NCI-H1092 (cell line): ENCODE data around the gene RYR3.

ENCODE experiments used
- DNase-seq: peaks from one replicate; lab custom pipeline; 2025; lab: John Stamatoyannopoulos, UW

RYR3 gene

GRCh38 chr15:33451385-33451784, 140.6 kb downstream of the RYR3 start:
- no peak for DNase-seq

GRCh38 chr15:33453761-33454160, 143.0 kb downstream of the RYR3 start:
- no peak for DNase-seq

DNA sequence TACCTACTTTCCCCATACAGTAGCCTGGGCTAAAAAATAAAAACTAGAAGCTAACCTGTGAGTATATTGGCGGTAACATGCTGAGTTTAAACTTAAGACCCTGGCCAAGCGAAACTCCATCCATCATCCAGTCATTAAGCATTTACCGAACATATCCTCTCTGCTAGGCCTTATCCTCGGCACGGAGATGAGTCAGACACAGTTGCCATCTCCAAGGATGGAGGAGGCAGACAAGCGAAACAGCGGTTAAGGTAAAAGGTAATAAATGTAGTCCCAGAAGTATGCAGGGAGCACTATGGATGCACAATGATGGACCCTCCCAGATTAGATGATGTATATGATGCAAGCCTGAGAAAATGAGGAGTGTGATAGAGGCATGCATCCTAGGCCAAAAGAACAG, 143.6 kb downstream of the RYR3 start:
- no peak for DNase-seq

DNA sequence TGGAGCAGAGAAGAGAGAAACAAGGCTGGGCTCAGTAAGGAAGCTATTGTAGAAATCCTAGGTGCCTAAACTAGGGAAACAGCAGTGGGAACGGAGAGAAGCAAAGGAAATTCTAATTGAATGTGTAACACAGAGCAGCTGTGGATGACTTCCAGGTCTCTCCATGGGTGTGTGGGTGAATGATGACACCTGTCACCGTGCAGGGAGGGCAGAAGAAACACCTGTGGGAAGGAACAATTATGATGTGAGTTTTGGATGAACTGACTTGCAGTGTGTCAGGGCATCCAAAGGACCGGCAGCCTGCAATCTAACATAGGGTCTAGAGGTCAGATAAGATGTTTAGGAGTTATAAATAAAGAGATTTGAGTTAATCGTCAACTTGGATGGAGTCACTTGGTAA, 144.2 kb downstream of the RYR3 start:
- DNase-seq, result no peak

GRCh38 chr15:33458421-33458820, 147.7 kb downstream of the RYR3 start:
- DNase-seq, result no peak

DNA sequence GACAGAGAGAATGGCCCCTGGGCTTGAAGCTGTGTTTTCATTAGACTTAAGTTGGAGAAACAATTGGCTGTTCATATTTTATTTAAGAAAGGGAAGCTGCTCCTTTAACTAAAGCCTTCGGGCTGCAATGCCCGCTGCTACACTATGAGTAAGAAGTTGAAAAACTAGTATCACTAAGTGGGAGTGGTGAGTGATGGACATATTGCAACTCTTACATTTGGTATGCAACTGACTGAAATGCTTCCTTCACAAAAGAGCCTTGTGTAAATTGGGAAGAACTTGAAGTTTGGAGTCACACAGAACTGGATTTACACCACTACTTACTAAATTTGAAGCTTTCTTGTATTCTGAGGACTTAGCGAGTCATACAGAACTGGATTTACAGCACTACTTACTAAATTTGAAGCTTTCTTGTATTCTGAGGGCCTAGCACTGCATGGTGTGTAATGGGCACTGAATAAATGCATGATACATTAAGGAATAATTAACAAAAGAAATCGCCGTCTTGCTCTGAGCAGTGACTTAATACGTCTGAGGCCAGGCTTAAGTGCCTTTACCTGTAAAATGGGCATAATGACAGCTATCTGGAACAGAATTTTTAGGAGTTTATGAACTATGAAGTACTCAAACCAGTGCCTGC, 149.5 kb downstream of the RYR3 start:
- no peak for DNase-seq

- DNase-seq, result no peak
These were observed 150.9 kb downstream of the RYR3 start for GRCh38 chr15:33461671-33462070.

DNA sequence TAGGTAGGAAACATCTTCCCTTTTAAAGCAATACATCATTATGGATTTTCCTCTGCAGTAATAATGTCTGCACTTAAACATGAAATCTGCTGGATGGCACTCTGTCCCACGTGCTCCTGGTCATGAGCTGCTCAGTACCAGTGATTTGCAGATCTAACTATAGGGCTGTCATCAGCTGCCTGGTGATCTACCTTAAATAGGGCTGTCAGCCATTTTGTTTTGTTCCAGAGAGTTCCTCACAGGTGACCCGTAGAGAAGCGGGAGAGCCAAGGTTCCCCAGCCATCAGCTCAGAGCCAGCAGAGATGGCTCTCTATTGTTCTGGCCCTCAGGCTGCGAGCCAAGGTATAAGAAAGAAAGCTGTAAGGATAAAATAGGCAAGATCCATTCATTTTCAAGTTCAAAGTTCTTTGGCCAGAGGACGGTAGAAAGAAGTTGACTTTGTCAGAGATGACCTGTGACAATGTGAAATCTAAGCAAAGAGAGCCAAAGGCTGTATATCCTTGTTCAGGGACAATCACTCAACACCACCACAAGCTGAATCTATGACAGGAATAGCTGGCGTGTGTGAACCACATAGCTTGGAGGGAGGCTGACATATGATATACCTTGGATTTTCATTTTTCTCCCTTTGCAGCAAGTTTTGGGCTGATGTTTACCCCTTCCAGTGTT, 156.5 kb downstream of the RYR3 start:
- no peak for DNase-seq

DNA sequence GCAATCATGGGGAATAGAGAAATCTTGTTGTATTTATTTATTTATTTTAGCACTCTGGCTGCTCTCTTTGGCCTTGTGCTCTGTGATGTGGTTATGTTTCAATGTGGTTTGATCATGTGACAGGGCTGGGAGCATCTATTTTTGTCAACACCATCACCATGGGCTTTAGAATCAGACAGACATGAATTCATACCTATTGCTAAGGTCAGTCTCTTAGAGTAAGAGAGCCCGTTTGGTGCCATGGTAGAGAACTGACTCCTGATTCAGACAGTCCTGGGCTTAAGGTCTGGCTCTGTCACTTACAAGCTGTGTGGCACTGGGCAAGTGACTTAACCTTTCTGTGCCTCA, 157.0 kb downstream of the RYR3 start:
- no peak for DNase-seq

GRCh38 chr15:33468740-33469139, 158.0 kb downstream of the RYR3 start:
- no peak for DNase-seq

DNA sequence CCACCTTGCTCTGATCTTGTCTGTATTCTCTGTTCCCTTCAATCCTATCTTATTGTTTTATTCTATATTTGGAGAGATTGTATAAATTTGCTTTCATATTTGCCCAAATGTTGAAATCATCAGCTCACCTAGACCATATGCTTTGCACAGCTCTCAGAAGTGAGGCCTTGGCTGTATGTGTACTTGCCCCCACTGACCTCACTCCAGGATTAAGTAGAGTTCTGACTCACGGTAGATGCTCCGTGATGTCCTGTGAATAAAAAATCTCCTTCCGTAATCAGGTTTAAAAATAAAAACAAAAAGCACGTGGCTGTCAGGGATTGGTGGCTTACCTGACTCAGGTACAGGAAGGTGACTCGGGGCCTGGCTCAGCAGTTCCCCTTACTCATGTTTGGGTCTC, 162.2 kb downstream of the RYR3 start:
- DNase-seq, result no peak

DNA sequence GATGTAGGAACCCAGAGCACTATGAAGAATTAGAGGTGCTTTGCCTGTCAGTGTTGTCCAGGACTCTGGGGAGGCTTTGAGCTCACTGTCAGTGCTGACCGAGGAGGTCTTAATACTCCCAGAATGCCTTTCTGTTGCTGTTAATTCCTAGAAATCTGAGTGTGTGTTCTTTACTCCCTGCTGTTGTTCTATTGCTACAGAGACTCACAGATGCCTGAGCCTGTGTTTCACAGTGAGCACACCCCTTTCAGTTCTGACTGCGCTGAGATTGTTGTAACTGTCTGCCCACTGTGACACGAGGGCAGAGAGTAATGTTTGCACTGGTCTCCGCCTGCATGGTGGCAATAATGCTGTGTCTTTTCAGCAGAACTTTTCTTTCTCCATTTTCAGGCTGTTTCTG, 162.9 kb downstream of the RYR3 start:
- no peak for DNase-seq

DNA sequence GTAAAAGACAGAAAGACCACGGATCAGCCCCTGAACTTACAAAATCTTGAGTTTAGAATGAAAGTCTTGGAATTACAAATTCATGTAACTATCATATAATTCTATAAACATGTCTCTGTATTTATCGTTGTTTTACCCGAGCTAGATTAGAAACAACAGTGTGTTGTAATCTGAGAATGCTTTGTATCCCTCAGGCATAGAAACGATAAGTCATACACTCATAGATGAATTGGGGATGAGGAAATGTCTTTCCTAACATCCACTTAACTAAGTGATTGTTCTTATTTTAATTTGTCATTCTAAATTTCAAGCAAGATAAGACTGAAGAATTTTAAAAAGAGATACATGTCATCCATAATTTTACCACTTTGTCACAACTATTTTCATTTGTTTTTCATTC, 165.3 kb downstream of the RYR3 start:
- DNase-seq, result no peak

DNA sequence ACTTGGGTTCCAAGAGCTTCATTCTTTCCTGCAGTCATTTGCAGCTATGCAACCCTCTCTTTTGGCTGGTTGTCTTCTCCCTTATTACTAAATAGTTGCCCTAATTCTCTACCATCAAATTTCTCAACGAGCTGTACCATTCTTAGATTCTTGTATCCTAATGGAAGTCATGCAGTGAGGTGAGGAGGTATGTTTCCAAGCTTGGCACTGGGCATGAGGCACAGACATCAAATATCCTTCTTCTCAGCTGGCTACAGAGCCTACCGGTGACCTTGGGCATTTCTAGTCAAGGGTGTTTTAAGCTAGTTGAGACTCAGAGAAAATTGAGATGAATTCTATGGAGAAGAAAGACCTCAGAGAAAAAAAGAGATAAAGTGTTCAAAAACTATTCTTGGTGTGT, 166.1 kb downstream of the RYR3 start:
- no peak for DNase-seq

DNA sequence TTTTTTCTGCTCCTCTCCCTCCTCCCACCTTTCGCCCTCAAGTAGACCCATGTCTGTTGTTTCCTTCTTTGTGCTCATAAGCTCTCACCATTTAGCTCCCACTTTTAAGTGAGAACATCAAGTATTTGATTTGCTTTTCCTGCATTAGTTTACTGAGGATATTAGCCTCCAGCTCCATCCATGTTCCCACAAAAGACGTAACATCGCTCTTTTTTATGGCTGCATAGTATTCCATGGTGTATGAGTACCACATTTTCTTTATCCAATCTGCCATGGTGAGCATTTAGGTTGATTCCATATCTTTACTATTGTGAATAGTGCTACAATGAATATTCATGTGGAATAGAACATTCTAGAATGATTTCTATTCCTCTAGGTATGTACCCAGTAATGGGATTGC, 178.6 kb downstream of the RYR3 start:
- DNase-seq, result no peak

DNA sequence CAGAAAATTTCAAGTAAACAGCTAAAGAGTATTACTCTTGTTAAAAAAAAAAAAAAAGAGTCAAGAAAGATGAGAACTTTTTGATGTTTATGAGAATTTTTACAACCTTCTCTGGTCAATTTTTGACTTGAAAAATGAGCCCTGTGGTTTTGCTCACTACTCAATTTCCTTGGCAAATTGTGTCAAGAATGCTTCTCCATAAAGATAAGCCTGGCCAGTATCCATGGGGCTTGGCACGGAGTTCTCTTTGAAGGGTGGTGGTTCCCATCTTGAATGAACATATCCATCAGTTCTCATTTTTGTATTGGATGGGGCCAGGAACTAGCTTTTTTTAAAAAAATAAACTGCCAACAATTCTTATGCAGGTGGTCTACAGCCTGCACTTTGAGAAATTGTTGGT, 179.9 kb downstream of the RYR3 start:
- DNase-seq, result no peak

GRCh38 chr15:33492434-33493052, 181.8 kb downstream of the RYR3 start:
- no peak for DNase-seq

DNA sequence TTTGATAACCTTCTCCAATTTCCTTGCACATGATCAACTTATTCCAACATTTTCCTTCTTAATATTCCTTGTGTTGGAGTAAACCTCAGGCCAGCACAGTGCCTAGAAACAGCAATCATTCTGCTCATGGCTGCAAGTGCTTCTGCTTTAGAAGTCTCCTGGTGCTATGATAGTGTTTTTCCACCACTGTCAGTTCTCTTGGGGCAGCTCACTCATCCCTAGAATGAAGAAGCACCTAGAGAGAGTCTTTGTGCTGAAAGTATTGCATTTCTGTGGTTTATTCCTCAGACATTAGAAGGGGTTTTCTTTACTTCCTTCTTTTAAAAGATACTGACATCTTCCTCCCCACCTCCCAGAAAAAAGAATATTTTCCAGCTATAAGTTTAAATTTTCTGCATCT, 183.5 kb downstream of the RYR3 start:
- no peak for DNase-seq

DNA sequence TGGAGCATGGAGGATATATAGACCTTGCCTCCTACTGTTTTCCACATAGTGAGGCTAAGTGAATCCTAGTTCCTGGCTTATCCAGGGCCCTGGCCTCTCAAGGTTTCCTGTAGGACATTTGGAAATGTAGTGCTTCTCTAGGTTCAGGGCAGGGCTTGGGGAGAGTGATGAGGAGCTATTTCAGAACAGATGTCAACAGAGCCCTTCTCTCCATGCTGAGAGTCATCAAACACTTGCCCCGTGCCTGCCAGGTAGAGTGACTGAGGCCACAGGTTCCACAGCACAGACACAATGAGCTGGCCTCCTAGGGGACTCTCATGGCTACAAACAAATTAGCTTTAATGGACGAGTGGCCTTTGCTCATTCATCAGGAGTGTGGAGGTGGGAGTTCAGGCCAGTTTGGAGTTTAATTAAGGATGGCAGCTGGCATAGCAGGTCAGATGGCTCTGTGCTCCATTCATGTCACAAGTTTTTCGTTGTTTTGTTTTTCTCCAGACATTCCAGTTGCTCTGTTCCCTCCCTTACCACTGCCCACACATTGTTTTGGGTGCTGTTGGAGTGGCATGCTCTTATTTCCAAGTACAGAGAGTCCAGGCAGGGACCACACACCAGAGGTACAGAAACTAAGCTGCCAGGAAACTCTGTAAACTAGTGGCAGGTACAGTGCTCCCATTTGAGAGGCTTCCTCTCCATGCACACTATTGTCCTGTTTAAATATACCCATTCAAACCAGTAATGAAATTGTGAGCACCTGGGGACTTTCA, 189.8 kb downstream of the RYR3 start:
- no peak for DNase-seq

GRCh38 chr15:33503681-33504080, 192.9 kb downstream of the RYR3 start:
- no peak for DNase-seq

DNA sequence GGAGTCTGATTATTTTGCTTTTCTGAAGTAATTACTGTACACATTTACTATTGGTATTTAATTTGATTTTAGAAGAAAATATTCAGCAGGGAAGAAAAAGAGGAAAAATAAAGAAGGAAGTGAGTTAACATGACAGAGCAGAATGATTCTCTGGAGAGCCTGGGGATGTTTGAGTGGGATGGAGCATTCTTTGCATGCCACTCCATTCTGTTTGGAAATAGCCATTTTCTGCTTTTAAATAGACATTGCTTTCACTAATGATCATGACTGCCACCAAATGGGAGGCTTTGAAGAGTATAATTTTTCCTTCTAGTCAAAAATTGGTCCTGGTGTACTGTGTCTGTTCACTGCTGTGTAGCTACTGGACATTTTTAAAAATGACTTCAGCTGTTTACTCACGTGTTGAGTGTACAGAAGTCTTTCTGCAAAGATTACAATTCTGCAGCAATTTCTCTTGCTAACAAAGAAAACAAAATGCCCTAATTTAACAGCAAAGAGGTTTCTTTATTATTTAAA, 196.1 kb downstream of the RYR3 start:
- no peak for DNase-seq

DNA sequence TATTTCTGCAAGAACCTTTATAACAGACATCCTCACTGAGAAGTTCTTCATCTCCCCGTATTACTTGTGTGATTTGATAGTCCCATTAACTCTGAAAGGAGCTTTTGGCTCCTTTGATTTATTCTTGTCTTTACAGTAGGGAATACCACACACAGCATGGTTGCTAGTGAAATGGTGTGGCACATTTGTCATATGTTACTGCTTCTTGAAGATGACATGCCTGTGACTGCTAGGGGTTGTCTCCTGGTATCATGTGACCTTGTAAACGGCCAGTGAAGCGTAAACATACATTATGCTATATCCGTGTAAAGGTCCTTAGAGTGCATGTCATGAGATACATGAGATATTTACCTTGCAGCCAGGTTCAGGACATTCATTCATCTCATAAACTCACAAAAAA, 197.9 kb downstream of the RYR3 start:
- no peak for DNase-seq

DNA sequence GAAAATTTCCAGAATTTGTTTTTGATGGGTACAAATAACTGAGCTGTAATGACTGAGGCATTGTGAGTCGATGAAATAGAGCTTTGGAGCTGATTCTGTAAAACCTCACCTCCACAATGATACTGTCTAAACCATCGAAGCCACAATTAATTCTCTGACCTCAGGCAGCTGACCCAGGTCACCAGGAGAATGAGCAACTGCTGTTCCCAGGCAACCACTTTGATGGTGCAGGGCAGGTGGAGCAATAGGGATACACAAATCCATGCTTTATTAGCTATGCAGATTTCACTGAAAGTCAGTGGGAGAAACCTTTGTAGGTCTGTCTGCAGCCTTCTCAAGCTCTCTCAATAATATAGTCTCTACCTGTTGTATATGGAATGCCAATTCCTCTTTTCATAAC, 204.4 kb downstream of the RYR3 start:
- DNase-seq, result no peak
